Stimulated activated CD4-positive, alpha-beta T cell treated with anti-CD3 and anti-CD28 coated beads, Interleukin-2, amount 100 ng/mL, for 24 hours (primary cell): ENCODE measurements around the gene KYAT1.
A peak's percentile ranks its signal among the peaks of the same experiment; 100 is the strongest.
"Not testable (repeated sequence)": the region's sequence is repeated elsewhere in the genome, so short reads cannot be mapped to it uniquely, and the experiment has no call there.

Experiments used
- DNase-seq, 2 donors: peaks; one replicate each; pipeline ENCODE4 v3.0.0-alpha.2; 2020

KYAT1 gene

GRCh38 chr9:128882677-128883603 is 1.2 kb upstream of the KYAT1 start:
- peak in 1 of 2 donors; percentile 22 for DNase-seq

GRCh38 chr9:128877852-128878251 is 3.9 kb downstream of the KYAT1 start:
- DNase-seq = no peak

GRCh38 chr9:128870941-128871265 is 10.8 kb downstream of the KYAT1 start:
- DNase-seq = not testable (repeated sequence)

- no peak for DNase-seq
Observed at GRCh38 chr9:128870128-128870940, 11.4 kb downstream of the KYAT1 start.

- peak; percentile 90 to 91 for DNase-seq
Observed at GRCh38 chr9:128863647-128864046, 18.1 kb downstream of the KYAT1 start.

- no peak for DNase-seq
Observed at GRCh38 chr9:128862401-128862851, 19.3 kb downstream of the KYAT1 start.

- no peak for DNase-seq
Observed at GRCh38 chr9:128861501-128861900, 20.2 kb downstream of the KYAT1 start.

- no peak for DNase-seq
Observed at GRCh38 chr9:128860937-128861336, 20.8 kb downstream of the KYAT1 start.

- not testable (repeated sequence) for DNase-seq
Observed at GRCh38 chr9:128858476-128858875, 23.3 kb downstream of the KYAT1 start.

GRCh38 chr9:128854454-128854853 is 27.3 kb downstream of the KYAT1 start:
- DNase-seq = not testable (repeated sequence)

GRCh38 chr9:128852646-128853045 is 29.1 kb downstream of the KYAT1 start:
- DNase-seq = not testable (repeated sequence)

- not testable (repeated sequence) for DNase-seq
Observed at GRCh38 chr9:128851779-128852600, 29.8 kb downstream of the KYAT1 start.

- not testable (repeated sequence) for DNase-seq
Observed at GRCh38 chr9:128851024-128851423, 30.7 kb downstream of the KYAT1 start.

GRCh38 chr9:128847803-128848202 is 33.9 kb downstream of the KYAT1 start:
- DNase-seq = no peak

GRCh38 chr9:128846680-128847030 is 35.1 kb downstream of the KYAT1 start:
- no peak for DNase-seq

GRCh38 chr9:128845186-128845931 is 36.4 kb downstream of the KYAT1 start:
- DNase-seq = no peak

GRCh38 chr9:128843171-128843570 is 38.6 kb downstream of the KYAT1 start:
- not testable (repeated sequence) for DNase-seq

GRCh38 chr9:128841694-128842492 is 39.9 kb downstream of the KYAT1 start:
- DNase-seq = no peak

GRCh38 chr9:128840524-128840923 is 41.2 kb downstream of the KYAT1 start:
- DNase-seq = no peak

GRCh38 chr9:128838338-128838737 is 43.4 kb downstream of the KYAT1 start:
- DNase-seq = no peak

GRCh38 chr9:128836509-128837145 is 45.1 kb downstream of the KYAT1 start:
- no peak for DNase-seq
